ENCODE measurements around the gene UMODL1. TPM values are rescaled to one million over a fixed set of nuclear protein-coding genes. Genes with fewer than 3 reads are reported as not detected.
"Not testable (repeated sequence)": the region's sequence is repeated elsewhere in the genome, so short reads cannot be mapped to it uniquely, and the experiment has no call there.

The UMODL1 gene
- total and polyA plus RNA-seq, 10 of the 15 experiments (the other 5 are each of a cell fraction or from before 2014, with no cell fraction given): 0.01 to 0.11 (median 0.03) TPM; not detected in 5

DNA sequence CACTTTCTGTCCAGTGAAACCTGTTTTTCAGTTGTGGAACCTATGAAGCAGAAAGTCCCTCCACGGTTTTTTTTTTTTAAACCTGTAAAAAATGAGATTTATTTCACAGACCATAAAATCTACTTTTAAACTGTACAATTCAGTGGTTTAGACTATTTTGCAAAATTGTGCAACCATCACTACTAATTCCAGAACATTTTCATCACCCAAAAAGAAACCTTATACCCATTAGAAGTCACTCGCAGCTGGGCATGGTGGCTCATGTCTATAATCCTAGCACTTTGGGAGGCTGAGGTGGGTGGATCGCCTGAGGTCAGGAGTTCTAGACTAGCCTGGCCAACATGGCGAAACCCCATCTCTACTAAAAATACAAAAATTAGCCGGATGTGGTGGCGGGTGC lies 45.4 kb downstream of the UMODL1 start:
- RAD21 ChIA-PET (ENCODE audit: unreplicated experiment): interaction anchor here (0.9 to 4.0 kb wide), 19 partner anchors 9 to 830 kb away, joined by 3 to 43 read pairs (median 6); partner anchors contain the start of genes PRDM15 and UMODL1
- POLR2A ChIA-PET: interaction anchor here (0.5 to 0.6 kb wide), 2 partner anchors 109 to 113 kb away, joined by 6 read pairs; no protein-coding TSS in a partner anchor
- H4K20me1 ChIP-seq (ENCODE audit: control insufficient read depth, insufficient read depth); H3K4me3 ChIP-seq; H3K27me3 ChIP-seq (replicated peaks in 1 of 2; ENCODE audit: control insufficient read depth in 2 of 2, insufficient read depth in 2 of 2, low read length in 1 of 2); H3K4me2 ChIP-seq (ENCODE audit: control insufficient read depth, insufficient read depth); BruUV-seq (replicated peaks); H3K9me3 ChIP-seq (replicated peaks; ENCODE audit: control insufficient read depth, insufficient read depth, low read length); ATAC-seq; H2AFZ ChIP-seq (ENCODE audit: control insufficient read depth, low read depth, low read length); H3K9ac ChIP-seq (ENCODE audit: control insufficient read depth, insufficient read depth, low read length); H3K27ac ChIP-seq (ENCODE audit: control insufficient read depth, insufficient read depth); FAIRE-seq; H3K79me2 ChIP-seq (ENCODE audit: control insufficient read depth, insufficient read depth, low read length); H3K36me3 ChIP-seq (ENCODE audit: control insufficient read depth in 2 of 2, insufficient read depth in 2 of 2, low read length in 1 of 2); in situ Hi-C loops (cut with MboI); DNase-seq (ENCODE audit: low read depth, low spot score): not testable (repeated sequence)
- WGBS (ENCODE audit: insufficient coverage, insufficient replicate concordance, low lambda C conversion rate, missing lambda C conversion rate): 29% methylated on average over 5 of the region's 6 CpGs
- CTCF ChIA-PET: interaction anchor here (0.6 to 4.0 kb wide), 34 partner anchors 9 to 833 kb away, joined by 3 to 48 read pairs (median 6); partner anchors contain the start of genes PRDM15 and ZBTB21
- SMC1A ChIA-PET (ENCODE audit: uncharacterized antibody, unreplicated experiment): interaction anchor here (0.7 to 4.3 kb wide), 18 partner anchors 9 to 833 kb away, joined by 3 to 46 read pairs (median 5); no protein-coding TSS in a partner anchor
- intact Hi-C loops (cut with micrococcal nuclease; ENCODE audit: unreplicated experiment): loop anchor here (2.0 to 10.0 kb wide), 3 partner anchors 106 to 214 kb away; partner anchors contain the start of gene ZBTB21
- peaks cover 37% of the 10 kb centered on the region for H3K4me1 ChIP-seq (ENCODE audit: control insufficient read depth, insufficient read depth, low read length)

DNA sequence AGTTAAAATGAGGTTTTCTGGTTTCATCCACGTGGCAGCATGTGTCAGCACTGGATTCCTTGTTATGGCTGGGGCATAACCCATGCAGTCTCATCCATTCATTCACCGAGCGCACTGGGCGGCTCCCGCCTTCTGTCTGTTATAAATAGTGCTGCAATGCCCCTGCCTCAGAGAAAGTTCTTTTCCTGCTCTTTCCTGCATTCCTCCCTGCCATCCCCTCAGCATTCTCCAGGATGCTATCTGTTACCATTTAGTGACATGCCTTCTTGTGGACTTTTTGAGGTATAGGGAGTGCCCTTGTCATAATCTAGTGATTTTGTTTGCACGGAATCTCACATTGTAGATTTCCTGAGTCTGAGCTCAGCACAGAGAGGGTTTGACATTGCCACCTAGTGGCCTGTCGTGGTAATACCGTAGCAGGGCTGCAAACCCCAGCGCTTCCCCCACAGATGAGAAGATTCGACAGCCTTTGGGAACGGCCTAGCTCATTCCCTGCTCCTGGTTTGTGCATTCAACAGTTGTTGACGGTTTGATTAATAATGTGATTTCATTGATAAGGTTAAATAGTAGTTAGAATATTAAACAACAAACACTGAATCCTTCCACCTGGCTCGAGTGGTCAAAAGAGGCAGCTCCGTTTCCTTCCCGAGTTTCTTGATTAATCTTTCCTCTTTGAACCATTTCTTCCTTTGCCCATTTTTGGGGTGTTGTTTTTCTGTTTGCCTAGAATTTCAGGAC lies 46.3 kb downstream of the UMODL1 start:
- peaks cover 37% of the 10 kb centered on the region for H3K4me1 ChIP-seq (ENCODE audit: control insufficient read depth, insufficient read depth, low read length)
- no peaks in the 10 kb centered on the region for H3K79me2 ChIP-seq (ENCODE audit: control insufficient read depth, insufficient read depth, low read length)
- peak overlapping the region; percentile 67 for H3K4me2 ChIP-seq (ENCODE audit: control insufficient read depth, insufficient read depth)
- ChIA-PET SMC1A (ENCODE audit: uncharacterized antibody, unreplicated experiment) (interaction anchor here (0.6 to 4.3 kb wide), 38 partner anchors 10 to 834 kb away, joined by 3 to 46 read pairs (median 4); no protein-coding TSS in a partner anchor), RAD21 (ENCODE audit: unreplicated experiment) (interaction anchor here (0.6 to 4.0 kb wide), 38 partner anchors 10 to 834 kb away, joined by 3 to 43 read pairs (median 4); partner anchors contain the start of genes PRDM15 and UMODL1), CTCF (interaction anchor here (0.6 to 4.0 kb wide), 73 partner anchors 8 to 834 kb away, joined by 3 to 48 read pairs (median 4); partner anchors contain the start of genes PRDM15 and ZBTB21), POLR2A (interaction anchor here (1.1 kb wide), 1 partner anchor 10 kb away, joined by 3 read pairs; no protein-coding TSS in a partner anchor)
- peak overlapping the region; percentile 38; the same call in 1 of the 2 replicates for H3K4me3 ChIP-seq
- FAIRE-seq (peak; percentile 97), DNase-seq (ENCODE audit: low read depth, low spot score) (peak; percentile 37), ATAC-seq (peak; percentile 88)
- H3K36me3 ChIP-seq (ENCODE audit: control insufficient read depth in 2 of 2, insufficient read depth in 2 of 2, low read length in 1 of 2): no peaks in the 10 kb centered on the region
- peak overlapping the region; percentile 63 for H2AFZ ChIP-seq (ENCODE audit: control insufficient read depth, low read depth, low read length)
- in situ Hi-C loops (cut with MboI) (no loop called here), intact Hi-C loops (cut with micrococcal nuclease; ENCODE audit: unreplicated experiment) (loop anchor here (1.0 to 10.0 kb wide), 6 partner anchors 107 to 505 kb away; partner anchors contain the start of gene ZBTB21)
- no peaks in the 10 kb centered on the region for H3K9me3 ChIP-seq (replicated peaks; ENCODE audit: control insufficient read depth, insufficient read depth, low read length)
- no TSS peak for BruUV-seq (replicated peaks)
- 0 out of 2 replicates have a peak overlapping the region, but pooled peaks have one; percentile 3 for H3K27ac ChIP-seq (ENCODE audit: control insufficient read depth, insufficient read depth)
- H3K9ac ChIP-seq (ENCODE audit: control insufficient read depth, insufficient read depth, low read length): no peak overlapping the region
- peaks cover 0 to under 1% of the 10 kb centered on the region in 2 experiments; a peak in 2 of 4 replicates for H3K27me3 ChIP-seq (replicated peaks in 1 of 2; ENCODE audit: control insufficient read depth in 2 of 2, insufficient read depth in 2 of 2, low read length in 1 of 2)
- H4K20me1 ChIP-seq (ENCODE audit: control insufficient read depth, insufficient read depth): no peaks in the 10 kb centered on the region
- 4% methylated on average over 15 of the region's 15 CpGs for WGBS (ENCODE audit: insufficient coverage, insufficient replicate concordance, low lambda C conversion rate, missing lambda C conversion rate)
- TF ChIP-seq RAD21 (IDR thresholded peaks at IDR 0.05; ENCODE audit: insufficient read depth, low read depth, low read length): peak; percentile 88
- peak; percentile 60; the same call in 1 of the 2 replicates for TF ChIP-seq RB1 (IDR thresholded peaks at IDR 0.05; ENCODE audit: borderline replicate concordance)
- TF ChIP-seq SMARCA5 (IDR thresholded peaks at IDR 0.05): 0 out of 2 replicates have a peak, but pooled peaks have one; percentile 44
- peak; percentile 90 to 93 (median 91) for TF ChIP-seq CTCF (IDR thresholded peaks at IDR 0.05 in 2 of 3, conservative IDR thresholded peaks at IDR 0.05 in 1 of 3; ENCODE audit: control insufficient read depth in 2 of 3, extremely low read depth in 1 of 3, insufficient read depth in 1 of 3, low read depth in 3 of 3, low read length in 3 of 3)
- TF ChIP-seq NR2C2 (IDR thresholded peaks at IDR 0.05; ENCODE audit: borderline replicate concordance, control insufficient read depth, insufficient read length, low read depth): no peak
- no peak for TF ChIP-seq STAT3 (IDR thresholded peaks at IDR 0.05; ENCODE audit: low read depth, low read length)
- peak; percentile 32; the same call in 1 of the 2 replicates for TF ChIP-seq RUNX3 (IDR thresholded peaks at IDR 0.05; ENCODE audit: low read length)
- peak; percentile 68; the same call in 1 of the 2 replicates for TF ChIP-seq YY1 (IDR thresholded peaks at IDR 0.05; ENCODE audit: low read depth, low read length)
- peak; percentile 32 for TF ChIP-seq MEF2B (IDR thresholded peaks at IDR 0.05; ENCODE audit: partially characterized antibody, poor library complexity, severe bottlenecking)
- TF ChIP-seq, protein P1, sequence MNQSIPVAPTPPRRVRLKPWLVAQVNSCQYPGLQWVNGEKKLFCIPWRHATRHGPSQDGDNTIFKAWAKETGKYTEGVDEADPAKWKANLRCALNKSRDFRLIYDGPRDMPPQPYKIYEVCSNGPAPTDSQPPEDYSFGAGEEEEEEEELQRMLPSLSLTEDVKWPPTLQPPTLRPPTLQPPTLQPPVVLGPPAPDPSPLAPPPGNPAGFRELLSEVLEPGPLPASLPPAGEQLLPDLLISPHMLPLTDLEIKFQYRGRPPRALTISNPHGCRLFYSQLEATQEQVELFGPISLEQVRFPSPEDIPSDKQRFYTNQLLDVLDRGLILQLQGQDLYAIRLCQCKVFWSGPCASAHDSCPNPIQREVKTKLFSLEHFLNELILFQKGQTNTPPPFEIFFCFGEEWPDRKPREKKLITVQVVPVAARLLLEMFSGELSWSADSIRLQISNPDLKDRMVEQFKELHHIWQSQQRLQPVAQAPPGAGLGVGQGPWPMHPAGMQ (IDR thresholded peaks at IDR 0.05; ENCODE audit: borderline replicate concordance): no peak

Data from GM12878 (cell line).